Adrenal gland (tissue), 5 donors: ENCODE measurements around the gene SDK1.

Experiments
- CTCF ChIP-seq, 6 experiments: fragments of 450-650 bp in 4 of 6; fragments of 200-600 bp in 2 of 6; sonication (generic) in 1 of 6; IDR thresholded peaks; 1 replicate in 5 of 6; 2 replicates in 1 of 6; pipeline versions ENCODE4 v1.5.1 to v1.8.0; 2016 to 2021; ENCODE audit warnings: antibody characterized with exemption in 6 of 6, mild to moderate bottlenecking in 2 of 6, moderate library complexity in 1 of 6
- POLR2A ChIP-seq, 2 donors: fragments of 450-650 bp; IDR thresholded peaks; one replicate each; pipeline ENCODE4 v1.6.1; 2017; ENCODE audit warnings: antibody characterized with exemption in 2 of 2, mild to moderate bottlenecking in 2 of 2, moderate library complexity in 1 of 2
- donor health status: DM: no; HTN: no; CAD: no.

GRCh38 chr7:3345699-3346481 lies 44.8 kb downstream of the SDK1 start:
- TF ChIP-seq CTCF (IDR thresholded peaks at IDR 0.05) (no peak), POLR2A (IDR thresholded peaks at IDR 0.05) (no peak)
